Mucosa of rectum (tissue), 2 donors: ENCODE measurements around the gene RUNX1.
A peak's percentile ranks its signal among the peaks of the same experiment; 100 is the strongest.

Source experiments
- H3K27ac ChIP-seq, 2 donors: one replicate each; pipeline ENCODE4 v1.7.0; 2013; ENCODE audit warnings: inconsistent platforms in 2 of 2, low read depth in 2 of 2, low read length in 2 of 2
- H3K27me3 ChIP-seq, 2 donors: one replicate each; pipeline ENCODE4 v1.7.0; 2013; ENCODE audit warnings: low read length in 2 of 2; ENCODE audit not compliant: control insufficient read depth in 2 of 2, insufficient read depth in 2 of 2
- H3K36me3 ChIP-seq, 2 donors: one replicate each; pipeline ENCODE4 v1.7.0; 2013; ENCODE audit warnings: low read length in 2 of 2; ENCODE audit not compliant: control insufficient read depth in 2 of 2, insufficient read depth in 2 of 2
- H3K4me1 ChIP-seq, 2 donors: one replicate each; pipeline ENCODE4 v1.7.0; 2013; ENCODE audit warnings: low read length in 2 of 2, mild to moderate bottlenecking in 1 of 2; ENCODE audit not compliant: control insufficient read depth in 2 of 2, insufficient read depth in 2 of 2
- H3K4me3 ChIP-seq, 2 donors: one replicate each; pipeline ENCODE4 v1.7.0; 2013; ENCODE audit warnings: low read length in 2 of 2
- H3K9ac ChIP-seq, 2 donors: one replicate each; pipeline ENCODE4 v1.7.0; 2013; ENCODE audit warnings: low read length in 2 of 2, low read depth in 1 of 2, mild to moderate bottlenecking in 1 of 2
- H3K9me3 ChIP-seq, 2 donors: one replicate each; pipeline ENCODE4 v1.7.0; 2013; ENCODE audit warnings: low read length in 2 of 2; ENCODE audit not compliant: control insufficient read depth in 2 of 2
- donor health status: healthy.
- donor health status: Normal muscosa, but diverticular disease.

RUNX1 gene

DNA sequence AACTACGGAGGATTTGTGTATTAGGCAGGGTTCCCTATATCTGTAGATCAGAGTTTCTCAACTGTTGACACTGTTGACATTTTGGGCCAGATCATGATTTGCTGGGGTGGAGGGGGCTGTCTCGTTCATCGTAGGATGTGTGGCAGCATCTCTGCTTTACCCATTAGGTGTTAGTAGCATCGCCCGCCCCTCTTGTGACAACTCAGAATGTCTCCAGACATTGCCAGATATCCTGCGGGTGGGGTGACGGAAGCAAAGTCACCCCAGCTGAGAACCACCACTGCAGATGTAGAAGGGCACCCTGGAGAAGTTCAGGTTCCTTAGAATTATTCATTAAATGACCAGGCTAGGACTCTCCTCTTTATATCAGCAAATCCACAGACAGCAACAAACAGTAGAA lies 254.4 kb downstream of the RUNX1 start:
- Histone ChIP-seq H3K9me3 (no peaks in the 10 kb centered on the region), H3K27ac (peak overlapping the region; percentile 84 to 85), H3K9ac (peak overlapping the region; percentile 15 to 48), H3K4me1 (peaks cover 25 to 36% of the 10 kb centered on the region in 2 donors), H3K27me3 (no peaks in the 10 kb centered on the region), H3K36me3 (peaks cover 15 to 25% of the 10 kb centered on the region in 2 donors), H3K4me3 (peak overlapping the region in 1 of 2 donors; percentile 43)

DNA sequence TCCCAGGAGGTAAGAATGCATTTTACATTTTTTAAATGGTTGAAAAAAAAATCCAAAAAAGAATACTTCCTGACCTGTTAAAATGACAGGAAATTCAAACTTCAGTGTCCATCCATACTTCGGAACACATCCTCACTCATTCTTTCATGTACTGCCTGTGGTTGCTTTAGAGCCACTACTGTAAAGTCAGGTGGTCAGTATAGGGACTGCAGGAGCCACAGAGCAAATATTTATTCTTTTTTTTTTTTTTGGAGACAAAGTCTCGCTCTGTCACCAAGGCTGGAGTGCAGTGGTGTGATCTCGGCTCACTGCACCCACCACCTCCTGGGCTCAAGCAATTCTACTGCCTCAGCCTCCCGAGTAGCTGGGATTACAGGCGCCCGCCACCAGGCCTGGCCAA lies 255.6 kb downstream of the RUNX1 start:
- Histone ChIP-seq H3K9ac (no peak overlapping the region), H3K27ac (no peak overlapping the region), H3K27me3 (no peaks in the 10 kb centered on the region), H3K4me3 (no peak overlapping the region), H3K9me3 (no peaks in the 10 kb centered on the region), H3K36me3 (peaks cover 10 to 15% of the 10 kb centered on the region in 2 donors), H3K4me1 (peaks cover 25 to 34% of the 10 kb centered on the region in 2 donors)

DNA sequence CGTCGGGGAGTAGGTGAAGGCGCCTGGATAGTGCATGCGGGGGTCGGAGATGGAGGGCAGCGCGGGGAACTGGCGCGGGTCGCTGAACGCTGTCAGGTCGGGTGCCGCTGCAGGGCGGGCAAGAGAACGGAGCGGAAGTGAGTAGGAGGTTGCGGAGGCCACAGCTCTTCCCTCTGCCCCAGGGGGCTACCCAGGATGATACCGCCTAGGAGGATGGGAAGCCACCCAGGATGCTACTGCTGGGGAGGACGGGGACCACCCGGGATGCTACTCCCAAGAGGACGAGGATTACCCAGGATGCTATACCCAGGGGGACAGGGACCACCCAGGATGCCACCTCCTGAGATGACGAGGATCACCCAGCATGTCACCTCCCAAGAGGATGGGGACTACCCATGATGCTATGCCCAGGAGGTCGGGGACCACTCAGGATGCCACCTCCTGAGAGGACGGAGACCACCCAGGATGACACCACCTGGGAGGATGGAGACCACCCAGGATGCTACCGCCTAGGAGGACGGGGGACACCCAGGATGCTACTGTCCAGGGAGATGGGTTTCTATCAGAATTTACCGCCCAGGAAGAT lies 256.5 kb downstream of the RUNX1 start:
- Histone ChIP-seq H3K9ac (no peak overlapping the region), H3K9me3 (no peaks in the 10 kb centered on the region), H3K4me1 (peaks cover 24 to 33% of the 10 kb centered on the region in 2 donors), H3K27me3 (no peaks in the 10 kb centered on the region), H3K4me3 (no peak overlapping the region), H3K36me3 (peaks cover 5 to 10% of the 10 kb centered on the region in 2 donors), H3K27ac (no peak overlapping the region)

DNA sequence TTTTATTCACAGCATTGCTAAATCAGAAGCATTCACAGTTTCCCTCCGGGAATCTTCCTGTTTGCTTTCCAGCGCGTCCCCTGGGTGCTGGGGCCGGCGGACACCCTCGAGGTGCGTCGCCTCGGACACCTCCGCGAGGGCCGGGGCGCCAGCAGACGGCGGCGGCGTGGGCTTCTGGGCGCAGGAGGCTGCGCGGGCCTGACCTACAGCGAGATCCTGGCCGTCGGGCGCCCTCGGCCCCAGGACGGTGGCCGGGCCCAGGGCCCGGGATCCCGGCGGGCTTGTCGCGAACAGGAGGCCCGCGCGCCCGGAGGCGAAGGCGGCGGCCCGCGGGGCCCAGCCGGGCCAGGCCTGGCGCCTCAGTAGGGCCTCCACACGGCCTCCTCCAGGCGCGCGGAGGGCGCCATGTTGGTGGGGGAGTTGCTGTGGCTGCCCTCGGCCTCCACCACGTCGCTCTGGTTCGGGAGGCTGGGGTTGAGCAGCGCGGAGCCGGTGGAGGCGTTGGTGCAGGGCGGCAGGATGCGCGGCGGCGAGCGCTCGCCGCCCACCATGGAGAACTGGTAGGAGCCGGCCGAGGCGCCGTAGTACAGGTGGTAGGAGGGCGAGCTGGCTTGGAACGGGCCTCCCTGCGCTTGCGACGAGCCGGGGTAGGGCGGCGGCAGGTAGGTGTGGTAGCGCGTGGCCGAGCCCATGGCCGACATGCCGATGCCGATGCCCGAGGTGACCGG lies 257.2 kb downstream of the RUNX1 start:
- H3K9ac ChIP-seq: no peak overlapping the region
- peaks cover 20 to 26% of the 10 kb centered on the region in 2 donors for H3K4me1 ChIP-seq
- H3K27ac ChIP-seq: no peak overlapping the region
- H3K36me3 ChIP-seq: peaks cover 5 to 10% of the 10 kb centered on the region in 2 donors
- no peak overlapping the region for H3K4me3 ChIP-seq
- H3K27me3 ChIP-seq: no peaks in the 10 kb centered on the region
- no peaks in the 10 kb centered on the region for H3K9me3 ChIP-seq

DNA sequence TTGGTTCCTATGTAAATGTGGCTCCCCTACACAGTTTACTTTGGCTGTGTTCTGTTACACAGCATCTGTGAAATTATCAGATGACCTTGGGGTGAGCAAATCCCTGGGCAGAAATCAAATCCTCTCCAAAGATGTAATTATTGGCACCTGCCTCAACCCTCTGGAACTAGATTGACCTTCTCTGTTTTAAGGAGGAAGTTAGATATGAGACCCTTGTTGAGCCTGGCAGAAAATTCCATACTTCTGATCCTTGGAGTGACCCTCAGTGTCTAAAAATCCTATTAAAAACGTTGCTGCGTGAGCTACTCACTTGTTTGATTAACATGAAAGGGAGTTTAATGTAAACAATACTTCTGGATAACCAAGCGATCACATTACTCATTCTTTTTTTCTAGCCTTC lies 258.3 kb downstream of the RUNX1 start:
- H3K27ac ChIP-seq: no peak overlapping the region
- H3K9me3 ChIP-seq: no peaks in the 10 kb centered on the region
- no peak overlapping the region for H3K9ac ChIP-seq
- peaks cover 13 to 16% of the 10 kb centered on the region in 2 donors for H3K4me1 ChIP-seq
- H3K36me3 ChIP-seq: peaks cover 5 to 10% of the 10 kb centered on the region in 2 donors
- no peaks in the 10 kb centered on the region for H3K27me3 ChIP-seq
- H3K4me3 ChIP-seq: no peak overlapping the region

DNA sequence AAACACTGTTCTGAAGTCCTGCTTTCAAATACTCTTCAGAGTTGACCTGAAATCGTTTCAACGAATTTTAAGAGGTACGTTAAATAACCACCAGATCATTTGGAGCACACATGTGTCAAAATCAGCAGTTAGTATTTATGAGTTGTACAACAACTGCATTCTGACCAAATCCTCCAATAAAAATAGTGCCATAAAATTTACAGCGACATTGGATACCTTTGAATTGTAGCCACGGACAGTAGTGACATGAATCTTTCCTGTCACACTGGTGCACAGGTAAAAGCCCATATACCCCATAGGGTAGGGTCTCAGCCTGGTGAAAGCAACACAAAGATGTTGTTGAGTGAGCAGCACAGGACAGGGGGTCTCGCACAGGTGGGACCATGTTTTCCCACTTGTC lies 258.8 kb downstream of the RUNX1 start:
- Histone ChIP-seq H3K4me1 (peaks cover 8 to 11% of the 10 kb centered on the region in 2 donors), H3K9me3 (no peaks in the 10 kb centered on the region), H3K27me3 (no peaks in the 10 kb centered on the region), H3K4me3 (no peak overlapping the region), H3K27ac (no peak overlapping the region), H3K9ac (no peak overlapping the region), H3K36me3 (peaks cover 5 to 10% of the 10 kb centered on the region in 2 donors)

DNA sequence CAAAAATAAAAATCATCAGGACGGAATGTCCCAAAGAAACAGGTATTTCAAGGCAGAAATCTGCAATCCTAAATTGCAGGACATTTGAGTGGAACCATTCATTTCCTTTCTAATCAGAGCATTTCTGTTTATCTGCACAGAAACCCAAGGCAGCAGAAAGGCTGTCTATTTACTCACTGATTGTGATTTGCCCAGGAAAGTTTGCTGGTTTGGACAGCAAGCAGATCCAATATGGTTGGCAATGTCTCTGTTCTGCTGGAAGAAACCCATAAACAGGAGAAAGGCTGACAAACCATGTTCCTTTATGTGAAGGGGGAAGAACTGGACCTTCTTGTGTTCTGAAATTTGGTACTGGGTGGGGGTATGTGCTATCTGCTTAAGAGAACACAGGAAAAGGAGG lies 260.2 kb downstream of the RUNX1 start:
- no peak overlapping the region for H3K27ac ChIP-seq
- no peaks in the 10 kb centered on the region for H3K9me3 ChIP-seq
- H3K36me3 ChIP-seq: peaks cover 5 to 10% of the 10 kb centered on the region in 2 donors
- H3K4me1 ChIP-seq: peaks cover 0 to 3% of the 10 kb centered on the region in 2 donors
- H3K9ac ChIP-seq: no peak overlapping the region
- no peak overlapping the region for H3K4me3 ChIP-seq
- H3K27me3 ChIP-seq: no peaks in the 10 kb centered on the region

DNA sequence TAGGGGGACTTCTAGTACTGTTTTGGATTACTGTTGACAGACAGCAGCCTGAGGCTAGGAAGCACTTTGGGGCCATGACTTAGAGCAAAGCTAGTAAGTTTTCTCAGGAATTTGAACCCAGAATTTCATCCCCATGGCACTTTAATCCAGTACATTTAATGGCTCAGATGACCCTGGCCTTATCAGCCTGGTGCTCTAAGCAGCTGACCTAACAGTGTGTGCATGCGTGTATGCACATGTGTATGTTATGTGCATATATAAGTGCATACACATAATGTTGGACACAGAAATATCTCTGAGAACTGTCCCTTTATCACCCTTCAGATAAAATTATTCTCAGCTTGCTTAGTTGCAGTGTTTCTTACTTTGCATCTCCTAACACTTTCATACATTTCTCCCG lies 265.3 kb downstream of the RUNX1 start:
- Histone ChIP-seq H3K4me3 (no peak overlapping the region), H3K4me1 (no peaks in the 10 kb centered on the region), H3K9me3 (no peaks in the 10 kb centered on the region), H3K27me3 (no peaks in the 10 kb centered on the region), H3K36me3 (no peaks in the 10 kb centered on the region), H3K27ac (no peak overlapping the region), H3K9ac (no peak overlapping the region)

DNA sequence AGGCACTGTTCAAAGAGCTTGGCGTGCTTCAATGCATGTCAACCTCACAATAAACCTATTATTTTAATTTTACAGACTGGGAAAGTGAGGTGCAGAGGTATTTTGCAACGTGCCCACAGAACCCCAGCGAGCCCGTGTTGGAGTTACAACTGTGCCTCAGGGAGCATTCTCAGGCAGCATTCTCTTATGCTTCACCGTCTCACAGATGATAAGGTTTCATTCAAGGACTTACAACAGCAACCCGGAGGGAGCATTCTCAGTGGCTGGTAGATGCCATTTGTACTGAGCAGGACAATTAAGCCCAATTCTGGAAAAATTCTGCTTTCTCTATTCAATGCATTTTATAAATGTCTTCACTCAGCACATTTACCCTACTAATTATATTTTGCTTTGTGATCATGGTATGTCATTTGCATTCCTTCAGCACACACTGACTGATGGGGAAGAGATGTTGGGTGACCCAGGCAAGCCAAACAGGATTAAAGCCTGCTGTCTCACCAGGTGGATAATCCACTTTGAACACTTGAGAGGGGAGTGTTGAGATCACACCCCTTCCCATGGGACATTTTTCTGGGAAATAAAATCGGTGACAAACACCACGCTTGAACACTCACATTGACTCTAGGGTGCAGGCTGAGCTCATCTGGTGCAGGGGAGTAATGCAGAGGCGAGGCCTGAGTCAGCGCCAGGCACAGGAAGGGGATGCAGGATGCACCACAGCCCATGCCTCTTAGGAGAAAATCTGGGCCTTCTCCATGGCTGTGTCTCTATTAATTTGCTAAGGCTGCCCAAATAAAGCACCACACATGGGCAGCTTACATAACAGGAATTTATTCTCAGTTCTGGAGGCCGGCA lies 266.4 kb downstream of the RUNX1 start:
- Histone ChIP-seq H3K4me1 (no peaks in the 10 kb centered on the region), H3K27me3 (no peaks in the 10 kb centered on the region), H3K27ac (no peak overlapping the region), H3K36me3 (no peaks in the 10 kb centered on the region), H3K9me3 (no peaks in the 10 kb centered on the region), H3K9ac (no peak overlapping the region), H3K4me3 (no peak overlapping the region)

DNA sequence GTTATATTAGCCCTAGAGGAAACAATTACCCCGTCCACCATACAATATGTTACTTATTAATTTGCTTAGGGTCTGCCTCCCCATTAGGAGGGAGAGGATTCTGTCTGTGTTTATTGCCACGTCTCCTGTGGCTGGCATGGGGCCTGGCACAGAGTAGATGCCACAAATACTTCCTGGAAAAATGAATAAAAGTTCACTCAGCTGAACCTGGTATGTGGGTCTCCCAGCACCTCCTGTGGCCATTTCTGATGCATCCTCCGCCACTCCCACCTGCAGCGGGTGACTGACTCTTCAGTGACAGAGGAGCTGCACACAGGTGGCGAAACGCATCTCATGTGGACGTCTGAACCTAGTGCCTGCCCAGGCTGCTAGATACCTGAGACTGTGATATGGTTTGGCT lies 267.6 kb downstream of the RUNX1 start:
- no peak overlapping the region for H3K27ac ChIP-seq
- H3K27me3 ChIP-seq: no peaks in the 10 kb centered on the region
- no peaks in the 10 kb centered on the region for H3K4me1 ChIP-seq
- H3K9ac ChIP-seq: no peak overlapping the region
- no peaks in the 10 kb centered on the region for H3K36me3 ChIP-seq
- H3K9me3 ChIP-seq: no peaks in the 10 kb centered on the region
- no peak overlapping the region for H3K4me3 ChIP-seq
